Activated T-helper 1 cell treated with anti-CD3 and anti-CD28 coated beads, Interleukin-12 subunit alpha, Interleukin-12 subunit beta, Interleukin-2, Interleukin-4 antibody, amounts not matched to agents 30 ng/mL and 10 ng/mL and 1 ng/mL, durations not matched to agents 14 hours and 24 hours and 36 hours (primary cell): ENCODE results near the gene SLC16A14. TPM values are rescaled to one million over a fixed set of nuclear protein-coding genes. Genes with fewer than 3 reads are reported as not detected.

ENCODE experiments used
- DNase-seq: peaks from one replicate; pipeline ENCODE4 v3.0.0; 2021; ENCODE audit warnings: low spot score
- H3K27ac Mint-ChIP-seq: one replicate; pipeline ENCODE4 v1.8.0; 2021; ENCODE audit warnings: mild to moderate bottlenecking, mixed read lengths
- H3K27me3 Mint-ChIP-seq: one replicate; pipeline ENCODE4 v1.8.0; 2022; ENCODE audit warnings: mild to moderate bottlenecking, moderate library complexity, mixed read lengths; ENCODE audit not compliant: insufficient read depth
- H3K36me3 Mint-ChIP-seq: one replicate; pipeline ENCODE4 v1.8.0; 2021; ENCODE audit warnings: low read depth, mixed read lengths
- H3K4me1 Mint-ChIP-seq: one replicate; pipeline ENCODE4 v1.8.0; 2021; ENCODE audit warnings: low read depth, mixed read lengths
- H3K4me3 Mint-ChIP-seq: one replicate; pipeline ENCODE4 v1.8.0; 2021; ENCODE audit warnings: mild to moderate bottlenecking, moderate library complexity, mixed read lengths
- H3K9me3 Mint-ChIP-seq: one replicate; pipeline ENCODE4 v1.8.0; 2021; ENCODE audit warnings: mixed read lengths
- intact Hi-C: fragments of 100-400 bp; cut with micrococcal nuclease; formaldehyde crosslinking; loops from one replicate; pipeline ENCODE4 v1.15.1; 2024
- total RNA-seq: library from RNA; stranded (reverse); gene quantifications from 2 replicates; pipeline ENCODE4 v1.2.3, GENCODE V29; 2022

The SLC16A14 gene
- total RNA-seq, 1 donor from 2014 or later: 3.1 TPM

DNA sequence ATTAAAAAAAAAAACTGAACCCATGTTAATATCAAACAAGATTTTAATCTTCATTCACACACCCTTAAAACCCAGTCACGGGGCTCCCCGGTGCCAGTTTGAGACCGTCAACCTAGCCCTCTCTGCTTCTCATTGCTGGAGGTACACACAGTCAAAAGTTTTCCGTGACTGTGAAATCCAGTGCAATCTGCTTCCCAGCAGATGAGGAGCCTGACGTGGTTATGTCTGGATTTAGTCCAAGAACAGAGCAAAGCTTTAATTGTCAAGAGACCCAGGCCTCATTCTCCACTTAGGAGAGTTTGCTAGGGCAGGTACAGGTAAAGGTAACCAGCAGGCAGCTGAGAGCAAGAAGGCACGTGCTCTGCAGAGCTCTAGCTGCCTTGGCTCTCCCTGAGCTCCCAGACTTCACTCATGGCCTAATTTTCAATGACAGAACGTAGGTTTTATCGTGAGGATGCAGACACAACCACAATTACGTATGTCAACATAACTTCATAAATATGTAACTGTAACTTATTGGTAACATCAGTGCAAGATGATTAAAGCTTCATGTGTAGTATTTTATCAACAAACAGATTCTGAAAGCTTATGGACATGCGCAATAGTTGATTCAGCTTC lies 56.3 kb downstream of the SLC16A14 start:
- H3K27ac Mint-ChIP-seq: no peak overlapping the region
- peaks cover 11% of the 10 kb centered on the region for H3K4me1 Mint-ChIP-seq
- H3K27me3 Mint-ChIP-seq: peaks cover 9% of the 10 kb centered on the region
- no peaks in the 10 kb centered on the region for H3K9me3 Mint-ChIP-seq
- no peaks in the 10 kb centered on the region for H3K36me3 Mint-ChIP-seq
- intact Hi-C loops: no loop called here
- no peak for DNase-seq
- no peak overlapping the region for H3K4me3 Mint-ChIP-seq

DNA sequence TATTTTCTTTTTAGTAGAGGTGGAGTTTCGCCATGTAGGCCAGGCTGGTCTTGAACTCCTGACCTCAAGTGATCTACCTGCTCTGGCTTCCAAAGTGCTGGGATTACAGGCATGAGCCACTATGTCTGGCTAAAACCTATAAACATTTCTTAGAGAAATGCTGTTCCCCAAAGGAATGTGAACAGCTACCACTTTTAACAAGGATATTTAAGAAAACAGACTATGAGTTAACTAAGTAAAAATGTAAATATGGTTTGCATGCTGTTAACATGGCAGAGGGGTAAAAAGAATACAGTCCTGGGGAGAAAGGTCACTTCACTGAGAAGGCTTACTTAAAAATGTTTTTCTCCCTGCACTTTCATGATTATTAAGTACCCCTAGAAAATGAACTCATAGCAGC lies 57.1 kb downstream of the SLC16A14 start:
- Mint-ChIP-seq H3K4me1 (peaks cover 11% of the 10 kb centered on the region), H3K36me3 (no peaks in the 10 kb centered on the region), H3K4me3 (no peak overlapping the region), H3K9me3 (no peaks in the 10 kb centered on the region), H3K27me3 (peaks cover 9% of the 10 kb centered on the region), H3K27ac (no peak overlapping the region)
- intact Hi-C loops: no loop called here
- DNase-seq: no peak

DNA sequence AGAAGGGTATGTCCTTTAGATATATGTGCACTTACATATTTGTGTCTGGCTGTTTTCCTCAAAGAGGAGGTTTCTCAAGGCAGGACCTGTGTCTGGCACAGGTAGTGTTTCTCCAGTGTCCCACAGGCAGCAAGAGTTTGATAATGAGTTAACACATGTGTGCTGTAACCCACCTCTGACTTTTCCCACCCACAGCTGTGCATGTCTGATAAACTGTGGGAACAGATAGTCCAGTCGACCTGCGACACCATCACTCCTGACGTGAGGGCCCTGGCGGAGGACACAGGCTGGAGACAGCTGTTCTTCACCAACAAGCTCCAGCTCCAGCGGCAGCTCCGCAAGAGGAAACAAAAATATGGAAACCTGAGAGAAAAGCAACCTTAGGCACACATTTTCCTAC lies 58.2 kb downstream of the SLC16A14 start:
- no peak overlapping the region for H3K4me3 Mint-ChIP-seq
- H3K4me1 Mint-ChIP-seq: peaks cover 11% of the 10 kb centered on the region
- no peak overlapping the region for H3K27ac Mint-ChIP-seq
- peaks cover 3% of the 10 kb centered on the region for H3K27me3 Mint-ChIP-seq
- H3K9me3 Mint-ChIP-seq: no peaks in the 10 kb centered on the region
- intact Hi-C loops: no loop called here
- no peak for DNase-seq
- no peaks in the 10 kb centered on the region for H3K36me3 Mint-ChIP-seq

DNA sequence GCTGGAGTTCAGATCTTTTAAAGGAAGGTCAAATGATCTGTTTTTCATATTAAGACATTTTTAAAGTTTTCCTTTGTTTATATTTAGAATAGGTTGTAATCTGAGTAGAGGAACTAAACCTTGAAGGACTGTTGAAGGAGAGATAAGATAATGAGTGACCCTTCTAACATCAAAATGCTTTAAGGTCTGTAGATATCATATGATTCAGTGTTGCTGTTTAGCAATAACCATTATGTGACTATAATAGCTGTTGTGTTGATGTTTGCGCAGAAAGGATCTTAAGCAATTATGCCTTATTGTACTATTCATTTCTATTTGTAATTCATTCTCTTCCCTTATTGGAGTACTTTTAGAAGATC lies 60.0 kb downstream of the SLC16A14 start:
- no peak overlapping the region for H3K27ac Mint-ChIP-seq
- no peak overlapping the region for H3K4me3 Mint-ChIP-seq
- peaks cover 11% of the 10 kb centered on the region for H3K4me1 Mint-ChIP-seq
- H3K27me3 Mint-ChIP-seq: no peaks in the 10 kb centered on the region
- peaks cover 2% of the 10 kb centered on the region for H3K36me3 Mint-ChIP-seq
- no peaks in the 10 kb centered on the region for H3K9me3 Mint-ChIP-seq
- intact Hi-C loops: loop anchor here (1.0 to 10.0 kb wide), 6 partner anchors 60 to 789 kb away; partner anchors contain the start of genes CAB39 and SLC16A14
- DNase-seq: no peak

DNA sequence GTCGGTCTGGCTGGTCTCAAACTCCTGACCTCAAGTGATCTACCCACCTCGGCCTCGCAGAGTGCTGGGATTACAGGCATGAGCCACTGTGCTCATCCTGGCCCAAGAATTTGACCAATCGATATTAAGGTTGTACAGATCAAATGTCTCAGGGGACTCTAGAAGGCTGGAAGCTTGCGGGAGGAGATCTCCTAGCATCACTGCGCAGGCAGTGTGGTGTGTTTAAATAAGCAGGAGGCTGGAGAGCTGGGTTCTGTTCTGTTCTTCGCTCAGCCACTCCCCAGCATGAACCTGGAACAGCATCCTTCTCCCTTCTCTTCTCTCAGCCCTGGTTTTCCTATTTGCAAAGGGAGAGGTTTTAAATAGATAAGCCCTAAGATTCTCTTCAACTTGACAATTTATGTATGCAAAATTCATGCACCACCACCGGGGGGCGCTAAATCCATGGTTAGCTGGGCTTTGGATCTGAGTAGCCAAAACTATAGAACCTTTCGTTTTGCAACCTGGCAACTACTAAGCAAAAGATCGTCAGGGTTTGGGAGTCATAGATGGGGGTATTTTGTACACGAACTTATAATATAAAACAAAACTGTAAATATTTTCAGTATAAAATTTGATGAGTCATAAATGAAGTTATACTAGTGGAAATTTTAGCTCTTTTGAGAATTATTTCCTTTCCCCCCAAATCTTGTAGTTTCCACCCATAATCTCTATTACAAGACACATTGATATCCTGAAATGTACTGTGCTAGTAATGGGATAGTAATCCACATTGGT lies 60.6 kb downstream of the SLC16A14 start:
- Mint-ChIP-seq H3K27me3 (no peaks in the 10 kb centered on the region), H3K4me3 (no peak overlapping the region), H3K4me1 (peaks cover 11% of the 10 kb centered on the region), H3K9me3 (no peaks in the 10 kb centered on the region), H3K36me3 (peaks cover 2% of the 10 kb centered on the region), H3K27ac (no peak overlapping the region)
- intact Hi-C loops: loop anchor here (1.0 to 10.0 kb wide), 6 partner anchors 60 to 789 kb away; partner anchors contain the start of genes CAB39 and SLC16A14
- peak; percentile 66 for DNase-seq

DNA sequence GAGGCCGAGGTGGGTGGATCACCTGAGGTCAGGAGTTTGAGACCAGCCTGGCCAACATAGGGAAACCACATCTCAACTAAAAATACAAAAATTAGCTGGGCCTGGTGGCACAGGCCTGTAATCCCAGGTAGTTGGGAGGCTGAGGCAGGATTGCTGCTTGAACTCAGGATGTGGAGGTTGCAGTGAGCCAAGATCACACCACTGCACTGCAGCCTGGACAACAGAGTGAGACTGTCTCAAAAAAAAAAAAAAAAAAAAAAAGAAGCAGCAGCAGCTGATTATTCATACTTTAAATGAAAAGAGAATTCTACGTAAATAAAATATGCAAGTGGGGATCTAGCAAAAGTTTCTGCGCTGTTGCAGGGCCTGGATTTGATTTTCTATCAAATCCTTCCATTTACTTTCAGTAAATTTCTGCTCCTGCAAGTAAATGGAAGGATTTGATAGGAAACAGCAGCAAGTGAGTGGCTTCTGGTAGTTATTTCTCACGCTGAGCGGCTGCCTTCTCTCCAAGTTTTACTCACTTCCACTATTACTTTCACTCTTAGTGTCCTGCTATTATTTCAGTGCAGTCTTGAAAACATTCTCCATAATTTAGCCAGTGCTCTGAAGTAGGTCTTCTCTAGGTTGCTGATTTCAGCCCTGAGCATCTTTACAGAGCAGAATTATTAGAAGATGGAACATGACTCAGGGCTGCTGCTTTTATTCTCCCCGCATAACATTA lies 68.4 kb downstream of the SLC16A14 start:
- no peak for DNase-seq
- no peak overlapping the region for H3K4me3 Mint-ChIP-seq
- intact Hi-C loops: loop anchor here (10.0 kb wide), 1 partner anchor 195 kb away; no protein-coding TSS in a partner anchor
- no peaks in the 10 kb centered on the region for H3K9me3 Mint-ChIP-seq
- peaks cover 7% of the 10 kb centered on the region for H3K4me1 Mint-ChIP-seq
- peaks cover 2% of the 10 kb centered on the region for H3K27me3 Mint-ChIP-seq
- H3K36me3 Mint-ChIP-seq: peaks cover 2% of the 10 kb centered on the region
- no peak overlapping the region for H3K27ac Mint-ChIP-seq

DNA sequence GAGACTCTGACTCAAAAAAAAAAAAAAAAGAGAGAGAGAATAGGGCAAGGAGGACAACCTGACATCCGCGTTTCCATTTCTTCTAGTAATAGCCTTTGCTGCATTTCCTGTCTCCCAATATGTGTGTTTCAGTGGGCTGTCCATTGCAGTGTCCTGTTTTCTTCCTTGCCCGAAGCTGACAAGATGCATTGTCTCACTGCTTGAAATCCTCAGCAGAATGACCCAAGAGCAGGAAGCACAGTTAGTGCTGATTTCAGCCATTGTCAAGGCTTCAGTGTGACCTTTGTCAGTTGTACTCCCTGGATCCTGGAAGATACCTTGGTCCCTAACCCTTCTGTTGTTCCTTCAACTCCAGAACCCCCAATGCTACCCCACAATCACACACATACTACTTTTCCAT lies 71.2 kb downstream of the SLC16A14 start:
- DNase-seq: no peak
- intact Hi-C loops: no loop called here
- H3K4me1 Mint-ChIP-seq: peaks cover 7% of the 10 kb centered on the region
- H3K9me3 Mint-ChIP-seq: no peaks in the 10 kb centered on the region
- H3K27ac Mint-ChIP-seq: no peak overlapping the region
- no peaks in the 10 kb centered on the region for H3K36me3 Mint-ChIP-seq
- H3K4me3 Mint-ChIP-seq: no peak overlapping the region
- H3K27me3 Mint-ChIP-seq: peaks cover 8% of the 10 kb centered on the region

DNA sequence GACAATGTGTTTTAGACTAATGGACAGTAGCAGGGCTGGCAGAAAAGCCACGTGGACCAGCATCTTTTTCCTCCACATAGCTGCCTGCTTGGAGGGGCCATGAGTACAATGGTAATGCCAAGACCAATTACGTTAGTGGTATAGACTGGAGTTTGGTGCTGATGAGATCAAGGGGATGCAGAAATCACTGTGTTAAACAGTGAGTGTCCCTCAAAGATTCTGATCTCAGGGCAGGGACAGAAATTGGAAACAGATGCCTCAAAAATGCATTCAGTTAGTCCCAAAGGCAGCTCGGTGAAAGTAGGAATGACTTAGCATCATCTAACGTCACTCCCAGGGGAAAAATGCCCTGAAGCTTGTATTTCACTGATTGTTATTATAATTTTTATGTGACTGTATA lies 72.4 kb downstream of the SLC16A14 start:
- intact Hi-C loops: no loop called here
- no peak for DNase-seq
- Mint-ChIP-seq H3K27ac (no peak overlapping the region), H3K9me3 (no peaks in the 10 kb centered on the region), H3K4me1 (peaks cover 7% of the 10 kb centered on the region), H3K4me3 (no peak overlapping the region), H3K36me3 (no peaks in the 10 kb centered on the region), H3K27me3 (peaks cover 8% of the 10 kb centered on the region)

DNA sequence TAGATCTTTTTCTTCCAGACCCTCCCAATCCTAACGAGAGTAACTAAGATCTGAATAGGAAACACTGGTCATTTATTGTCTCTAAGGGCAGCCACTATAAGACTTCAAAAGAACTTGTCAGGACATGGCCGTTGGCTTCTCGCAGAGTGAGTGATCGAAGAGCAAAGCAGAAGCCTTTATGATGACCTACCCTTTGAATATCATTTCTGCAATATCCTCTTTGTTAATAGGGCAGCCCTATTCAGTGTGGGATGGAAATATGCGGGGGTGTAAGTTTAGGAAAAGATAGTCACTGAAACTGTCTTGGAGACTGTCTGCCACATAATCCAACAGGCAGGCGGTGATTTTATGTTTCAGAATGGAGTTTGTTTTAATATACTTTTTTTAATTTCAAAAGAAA lies 75.5 kb downstream of the SLC16A14 start:
- no peaks in the 10 kb centered on the region for H3K4me1 Mint-ChIP-seq
- intact Hi-C loops: no loop called here
- H3K4me3 Mint-ChIP-seq: no peak overlapping the region
- H3K36me3 Mint-ChIP-seq: no peaks in the 10 kb centered on the region
- no peak overlapping the region for H3K27ac Mint-ChIP-seq
- no peak for DNase-seq
- H3K9me3 Mint-ChIP-seq: no peaks in the 10 kb centered on the region
- peaks cover 10% of the 10 kb centered on the region for H3K27me3 Mint-ChIP-seq

Other genes starting within 250 kb of the SLC16A14 start
- gene TRIP12, start 146.9 kb downstream of the SLC16A14 start, total RNA-seq: 244 and 253 TPM in 2 replicates
- 0.31 and 0.42 TPM in 2 replicates for gene FBXO36, start 146.4 kb downstream of the SLC16A14 start, total RNA-seq
- gene SP110, start 151.1 kb upstream of the SLC16A14 start, total RNA-seq: 141 and 142 TPM in 2 replicates
- 235 and 243 TPM in 2 replicates for gene SP140, start 156.8 kb upstream of the SLC16A14 start, total RNA-seq